Inferior parietal cortex (tissue), 1 donor: Measurements from ENCODE around the gene ZNF429.
A peak's percentile ranks its signal among the peaks of the same experiment; 100 is the strongest.
"Not testable (repeated sequence)": the region's sequence is repeated elsewhere in the genome, so short reads cannot be mapped to it uniquely, and the experiment has no call there.

Experiments
- DNase-seq: peaks from one replicate; pipeline ENCODE4 v3.0.0-alpha.2; 2016; ENCODE audit errors: extremely low spot score

ZNF429 gene

DNA sequence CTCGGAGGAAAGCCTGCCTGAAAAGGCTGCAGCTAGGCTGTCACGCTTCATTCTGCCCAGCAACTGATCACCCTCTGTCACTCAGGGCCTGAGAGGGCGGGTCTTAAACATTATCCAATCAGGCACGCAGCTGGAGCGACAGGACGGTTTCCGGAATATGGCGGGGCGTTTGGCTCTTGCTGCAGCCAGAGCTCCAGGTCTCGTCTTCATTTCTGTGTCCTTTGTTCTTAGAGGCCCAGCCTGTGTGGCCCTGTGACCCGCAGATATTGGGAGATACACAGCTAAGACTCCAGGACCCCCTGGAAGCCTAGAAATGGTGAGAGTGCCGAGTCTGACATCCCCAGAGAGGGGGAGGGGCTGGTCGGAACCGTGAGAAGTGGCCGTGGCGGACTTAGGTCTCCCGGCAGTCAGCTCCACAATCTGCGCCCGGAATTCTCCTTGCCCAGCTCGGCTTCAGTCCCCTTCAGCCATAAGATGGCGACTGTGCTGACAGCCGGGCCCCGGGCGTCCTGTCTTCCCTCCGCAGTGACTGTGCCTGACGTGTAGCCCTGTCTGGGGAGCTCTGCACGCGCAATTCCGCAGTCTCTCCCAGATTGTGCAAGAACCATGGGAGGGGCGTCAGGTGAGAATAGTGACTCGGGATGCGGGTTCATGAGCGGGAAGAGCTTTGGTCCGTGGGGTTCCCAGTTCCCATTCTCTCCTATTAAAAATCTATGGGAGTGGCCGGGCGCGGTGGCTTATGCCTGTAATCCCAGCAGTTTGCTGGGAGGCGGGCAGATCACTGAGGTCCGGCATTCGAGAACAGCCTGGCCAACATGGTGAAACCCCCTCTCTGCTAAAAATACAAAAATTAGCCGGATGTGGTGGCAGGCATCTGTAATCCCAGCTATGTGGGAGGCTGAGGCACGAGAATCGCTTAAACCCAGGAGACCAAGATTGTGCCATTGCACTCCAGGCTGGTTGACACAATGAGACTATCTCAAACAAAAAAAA is at the start of gene ZNF429:
ZNF429 (plus strand) TSS at position 144 of the 993 bp plus-strand sequence; CDS start at position 314, 170 bp downstream.
- DNase-seq, result peak; percentile 96

DNA sequence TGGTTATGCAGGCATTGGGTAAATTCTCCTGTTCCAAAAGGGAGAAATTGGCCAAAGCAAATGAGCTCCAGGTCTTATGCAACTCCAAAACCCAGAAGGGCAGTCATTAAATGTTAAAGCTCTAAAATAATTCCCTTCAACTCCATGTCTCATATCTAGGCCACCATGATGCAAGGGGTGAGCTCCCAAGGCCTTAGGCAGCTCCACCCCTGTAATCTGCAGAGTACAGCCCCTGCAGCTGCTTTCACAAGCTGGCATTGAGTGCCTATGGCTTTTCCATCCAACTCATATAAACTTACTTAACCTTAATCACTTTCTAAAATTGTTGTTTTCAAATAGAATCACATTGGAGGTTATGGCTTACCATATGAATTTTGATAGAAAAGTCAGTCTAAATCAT is 44.7 kb upstream of the ZNF429 start:
- DNase-seq, result no peak

DNA sequence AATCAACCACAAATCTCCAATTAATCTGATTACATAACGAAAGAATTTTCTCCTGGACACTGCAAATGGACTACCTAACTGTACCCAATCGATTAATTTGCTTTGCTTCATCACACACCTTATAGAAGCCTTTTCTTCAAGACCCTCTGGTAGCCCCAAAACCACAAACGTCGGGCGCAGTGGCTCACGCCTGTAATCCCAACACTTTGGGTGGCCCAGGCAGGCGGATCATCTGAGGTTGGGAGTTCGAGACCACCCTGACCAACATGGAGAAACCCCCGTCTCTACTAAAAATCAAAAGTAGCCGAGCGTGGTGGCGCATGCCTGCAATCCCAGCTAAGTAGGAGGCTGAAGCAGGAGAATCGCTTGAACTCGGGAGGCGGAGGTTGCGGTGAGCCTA is 42.9 kb upstream of the ZNF429 start:
- no peak for DNase-seq

DNA sequence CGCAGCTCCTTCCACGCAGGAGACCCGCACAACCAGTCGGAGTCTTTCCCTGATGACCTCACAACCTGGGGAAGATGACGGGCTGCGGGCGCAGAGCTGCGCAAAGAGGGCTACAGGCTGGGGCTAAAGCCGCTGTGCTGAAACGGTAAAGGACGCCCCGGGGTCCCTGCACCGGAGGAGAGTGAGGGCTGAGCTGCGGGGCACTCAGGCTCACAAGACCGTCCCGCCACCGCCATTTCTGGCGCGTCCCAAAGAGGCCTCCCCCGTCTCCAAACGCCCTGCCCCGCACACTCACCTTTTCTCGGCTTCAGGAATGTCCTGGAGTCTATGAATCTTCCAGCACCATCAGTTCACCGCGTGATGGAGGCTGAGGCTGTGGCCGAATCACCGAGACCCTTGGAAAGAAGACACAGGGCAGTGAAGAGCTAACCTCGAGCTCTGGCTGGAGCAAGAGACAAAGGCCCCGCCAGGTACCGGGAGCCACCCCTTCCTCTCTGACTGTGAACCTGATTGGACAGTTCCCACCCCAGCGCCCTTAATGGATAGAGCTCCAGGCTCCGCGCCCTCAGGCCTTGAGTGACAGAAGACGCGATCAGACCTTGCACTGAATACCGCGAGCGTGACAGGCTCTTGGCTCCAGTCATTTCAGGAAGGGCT is 41.8 kb upstream of the ZNF429 start:
- DNase-seq, result peak; percentile 8

DNA sequence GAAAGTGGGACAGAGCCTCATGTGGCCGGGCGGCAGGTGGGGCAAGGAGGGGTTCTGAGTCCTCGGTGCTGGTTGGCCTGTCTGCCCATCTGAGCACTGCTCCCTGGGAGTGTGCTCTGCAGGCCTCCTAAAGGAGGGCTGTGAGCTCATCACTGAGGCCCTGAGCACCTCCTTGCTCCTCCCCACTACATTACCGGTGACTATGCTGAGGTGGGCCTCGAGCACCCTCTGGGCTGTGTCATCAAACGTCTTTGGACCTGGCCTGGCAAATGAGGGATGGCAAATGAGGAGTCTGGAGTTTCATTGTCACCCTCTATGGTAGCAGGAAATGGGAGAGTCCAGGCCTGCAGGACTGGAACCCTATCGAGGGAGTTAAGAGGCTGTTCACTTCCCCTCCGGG is 38.8 kb upstream of the ZNF429 start:
- no peak for DNase-seq

DNA sequence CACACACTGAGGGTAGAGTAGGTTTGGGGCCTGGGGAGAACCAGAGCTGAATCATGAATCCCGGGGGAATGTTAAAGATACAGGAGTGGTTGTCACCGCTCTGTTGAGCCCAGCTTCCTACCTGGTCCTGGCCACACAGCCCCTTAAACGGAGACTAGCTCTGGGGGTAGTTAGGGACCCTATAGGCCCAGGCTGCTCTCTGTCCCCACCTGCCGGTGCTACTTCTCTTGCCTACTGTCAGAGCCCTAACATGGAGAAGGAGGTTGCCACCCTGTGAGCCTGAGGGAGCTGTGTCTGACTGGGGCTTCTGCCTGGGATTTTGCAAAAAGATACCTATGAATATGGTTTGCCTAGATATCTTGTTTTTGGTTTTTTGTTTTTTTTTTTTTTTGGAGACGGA is 36.6 kb upstream of the ZNF429 start:
- no peak for DNase-seq

DNA sequence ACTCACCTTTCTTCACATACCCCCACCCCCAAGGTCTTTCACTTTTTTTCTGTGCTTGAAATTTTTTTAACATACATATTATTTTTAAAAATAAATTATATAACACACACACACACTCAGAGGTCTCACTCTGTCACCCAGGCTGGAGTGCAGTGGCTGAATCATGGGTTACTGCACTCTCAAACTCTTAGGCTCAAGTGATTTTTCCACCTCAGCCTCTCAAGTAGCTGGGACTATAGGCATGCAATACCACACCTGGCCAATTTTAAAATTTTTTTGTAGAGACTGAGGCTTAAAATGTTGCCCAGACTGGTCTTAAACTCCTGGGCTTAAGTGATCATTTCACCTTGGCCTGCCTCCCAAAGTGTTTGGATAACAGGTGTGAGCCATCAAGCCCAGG is 32.9 kb upstream of the ZNF429 start:
- no peak for DNase-seq

DNA sequence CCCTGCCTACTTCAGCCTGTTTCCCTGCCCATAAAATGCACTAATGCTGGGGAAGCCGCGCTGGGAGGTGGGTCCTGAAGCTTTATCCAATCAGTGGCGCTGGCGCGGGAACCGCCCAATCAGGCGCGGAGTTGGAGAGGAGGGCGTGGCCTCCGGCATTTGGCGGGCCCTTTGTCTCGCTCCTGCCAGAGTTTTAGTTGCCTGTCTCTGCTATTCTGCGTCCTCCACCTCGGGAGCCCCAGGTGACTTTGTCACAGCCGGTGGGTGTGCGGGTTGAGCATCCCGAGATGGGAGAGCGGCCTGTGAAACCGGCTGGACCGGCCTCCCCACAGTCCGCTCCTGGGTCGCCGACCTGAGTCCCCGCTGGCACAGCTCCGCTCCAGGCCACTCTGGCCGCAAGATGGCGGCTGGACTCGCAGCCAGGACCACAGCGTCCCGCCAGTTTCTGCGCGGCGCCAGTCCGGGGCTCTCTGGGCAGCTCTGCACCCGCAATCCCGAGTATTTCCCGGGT is 30.7 kb upstream of the ZNF429 start:
- peak; percentile 82 for DNase-seq

DNA sequence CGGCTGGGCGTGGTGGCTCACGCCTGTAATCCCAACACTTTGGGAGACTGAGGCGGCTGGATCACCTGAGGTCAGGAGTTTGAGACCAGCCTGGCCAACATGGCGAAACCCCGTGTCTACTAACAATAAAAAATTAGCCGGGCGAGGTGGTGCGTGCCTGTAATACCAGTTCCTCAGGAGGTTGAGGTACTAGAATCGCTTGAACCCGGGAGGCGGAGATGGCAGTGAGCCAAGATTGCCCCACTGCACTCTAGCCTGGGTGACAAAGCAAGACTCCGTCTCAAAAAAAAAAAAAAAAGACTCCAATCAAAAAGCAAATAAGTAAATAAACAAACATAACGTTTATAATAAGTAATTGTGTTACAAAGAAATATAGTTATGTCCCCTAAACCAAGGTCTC is 23.0 kb upstream of the ZNF429 start:
- DNase-seq, result not testable (repeated sequence)

DNA sequence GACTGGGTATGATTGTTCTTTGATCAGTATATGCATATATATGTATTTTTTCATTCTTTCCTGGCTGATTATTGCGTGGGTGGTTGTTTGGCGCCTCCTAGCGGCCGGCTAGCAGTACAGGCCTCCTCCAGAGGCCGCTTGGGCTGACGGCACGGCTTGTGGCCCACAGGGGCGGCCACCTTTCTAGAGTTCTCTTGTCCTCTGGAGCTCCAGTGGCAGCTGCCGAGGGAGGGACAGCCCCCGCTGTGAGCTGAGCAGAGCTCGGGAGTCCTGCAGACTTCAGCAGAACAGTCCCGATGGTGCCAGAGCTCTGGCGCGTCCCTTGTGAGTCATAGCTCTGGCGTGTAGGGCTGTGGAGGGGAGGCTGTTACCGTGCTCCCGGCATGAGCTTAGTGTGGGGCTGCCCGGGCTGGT is 22.5 kb upstream of the ZNF429 start:
- no peak for DNase-seq

DNA sequence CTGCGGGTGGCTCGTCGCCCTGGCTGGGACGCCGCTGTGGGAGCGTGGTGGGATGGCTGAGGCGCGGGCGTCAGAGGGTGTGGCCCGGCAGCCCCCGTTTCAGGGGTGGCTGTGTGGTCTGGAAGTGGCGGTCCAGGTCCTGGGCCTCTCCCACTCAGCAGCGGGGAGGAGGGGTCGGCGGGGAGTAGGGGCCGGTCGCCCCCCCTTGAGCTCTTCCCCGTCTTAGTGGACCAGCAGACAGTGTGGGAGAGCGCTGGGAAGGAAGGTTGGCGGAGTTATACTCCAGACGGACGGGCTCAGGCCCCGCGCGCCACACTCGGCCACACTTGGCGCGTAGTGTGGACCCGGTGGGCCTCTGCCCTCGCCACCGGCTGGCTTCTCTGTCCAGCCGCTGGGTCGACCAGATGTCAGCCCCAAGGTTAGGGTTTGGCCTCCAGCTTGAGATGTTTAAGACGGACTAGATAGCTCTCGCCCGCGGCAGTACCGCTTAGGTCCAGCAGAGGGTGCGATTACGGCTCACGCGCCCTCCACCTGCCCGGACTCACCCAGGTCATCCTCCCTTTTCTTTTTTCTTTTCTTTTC is 21.7 kb upstream of the ZNF429 start:
- DNase-seq, result no peak

DNA sequence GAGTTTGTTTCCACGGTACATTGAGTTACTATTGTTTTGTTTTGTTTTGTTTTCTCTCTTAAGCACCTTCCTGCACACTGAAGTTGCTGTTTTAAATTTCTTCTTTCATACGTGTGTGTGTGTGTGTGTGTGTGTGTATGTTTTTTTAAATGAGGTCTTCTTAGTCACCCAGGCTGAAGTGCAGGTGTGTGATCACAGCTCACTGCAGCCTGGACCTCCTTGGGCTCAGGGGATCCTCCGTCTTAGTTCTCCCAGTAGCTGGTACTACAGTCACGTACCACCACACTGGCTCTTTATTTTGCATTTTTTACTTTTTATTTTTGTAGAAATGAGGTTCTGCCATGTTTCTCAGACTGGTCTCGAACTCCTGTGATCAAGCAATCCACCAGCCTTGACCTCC is 20.8 kb upstream of the ZNF429 start:
- DNase-seq, result no peak

DNA sequence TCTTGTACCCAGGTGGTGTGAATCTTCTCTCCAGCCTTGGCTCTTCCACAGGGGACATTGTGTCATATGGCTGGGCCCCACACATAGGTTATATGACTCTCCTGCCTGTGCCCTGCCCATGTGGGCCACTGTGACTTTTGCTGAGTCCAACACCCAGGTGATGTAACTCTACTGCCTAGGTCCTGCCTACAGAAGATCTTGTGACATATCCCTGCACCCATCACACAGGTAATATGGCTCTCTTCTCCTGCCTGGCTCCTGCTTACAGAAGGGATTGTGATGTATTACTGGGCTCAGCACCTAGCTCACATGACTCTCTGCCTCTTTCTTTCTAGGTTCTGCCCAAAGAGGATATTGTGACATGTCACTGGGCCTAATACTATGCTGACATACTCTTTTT is 19.5 kb upstream of the ZNF429 start:
- no peak for DNase-seq

DNA sequence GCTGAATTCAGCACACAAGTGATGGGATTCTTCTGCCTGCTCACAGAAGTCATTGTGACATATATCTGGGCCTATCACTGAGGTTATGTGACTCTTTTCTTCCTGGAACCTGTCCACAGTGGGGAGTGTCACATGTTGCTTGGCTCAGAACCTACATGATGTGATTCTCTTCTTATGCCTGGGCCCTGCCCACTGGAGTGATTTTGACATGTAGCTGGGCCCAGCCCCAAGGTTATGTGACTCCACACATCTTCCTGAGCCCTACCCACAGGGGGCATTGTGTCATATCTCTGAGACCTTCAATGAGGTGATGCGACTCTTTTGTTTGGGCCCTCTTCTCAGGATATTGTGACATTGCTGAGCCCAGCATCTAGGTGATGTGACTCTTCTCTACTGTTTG is 17.4 kb upstream of the ZNF429 start:
- no peak for DNase-seq

DNA sequence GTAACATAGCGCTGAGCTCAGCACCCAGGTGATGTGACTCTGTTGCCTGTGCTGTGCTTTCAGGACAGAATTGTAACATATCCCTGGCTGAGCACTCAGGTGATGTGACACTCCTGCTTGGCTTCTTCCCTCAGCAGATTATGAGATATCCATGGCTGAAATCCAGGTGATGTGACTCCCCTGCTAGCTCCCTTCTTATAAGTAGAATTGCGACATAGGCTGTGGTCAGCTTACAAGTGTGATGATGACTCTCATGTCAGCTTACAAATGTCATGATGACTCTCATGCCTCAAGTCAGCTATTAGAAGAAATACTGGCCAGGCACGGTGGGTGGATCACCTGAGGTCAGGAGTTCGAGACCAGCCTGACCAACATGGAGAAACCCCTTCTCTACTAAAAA is 14.3 kb upstream of the ZNF429 start:
- DNase-seq, result no peak

DNA sequence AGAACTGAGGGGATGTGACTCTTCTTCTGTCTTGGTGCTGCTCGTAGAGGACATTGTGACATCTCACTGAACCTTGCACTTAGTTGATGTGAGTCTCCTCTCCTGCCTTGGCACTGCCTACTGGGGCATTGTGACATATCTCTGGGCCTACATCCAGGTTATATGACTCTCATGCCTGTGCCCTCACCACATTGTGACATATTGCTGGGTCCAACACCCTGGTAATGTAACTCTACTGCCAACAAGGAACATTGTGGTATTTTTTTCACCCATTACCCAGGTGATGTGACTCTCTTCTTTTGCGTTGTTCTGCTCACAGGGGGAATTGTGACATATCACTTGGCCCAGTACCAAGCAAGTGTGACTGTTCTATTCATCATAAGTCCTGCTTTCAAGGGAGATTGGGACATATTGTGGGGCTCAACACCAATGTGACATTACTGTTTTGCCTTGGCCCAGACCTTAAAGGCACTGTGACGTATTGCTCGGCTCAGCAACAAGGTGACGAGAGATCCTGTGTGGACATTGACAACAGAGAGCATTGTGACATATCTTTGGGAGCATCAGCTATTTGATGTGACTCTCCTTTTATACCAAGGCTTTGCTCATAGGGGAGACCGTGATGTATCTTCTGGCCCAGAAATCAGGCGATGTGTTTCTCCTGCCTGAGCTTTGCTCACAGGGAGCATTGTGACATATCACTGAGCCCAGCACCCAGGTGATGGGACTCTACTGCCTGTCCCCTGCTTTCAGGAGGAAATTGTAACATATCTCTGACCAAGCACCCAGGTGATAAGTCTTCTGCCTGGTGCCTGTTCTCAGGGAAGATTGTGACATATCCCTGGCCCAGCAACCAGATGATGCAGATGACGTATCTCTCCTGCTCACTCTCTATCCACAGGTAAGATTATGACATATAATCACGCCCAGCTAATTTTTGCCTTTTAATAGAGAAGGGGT is 12.2 kb upstream of the ZNF429 start:
- no peak for DNase-seq

DNA sequence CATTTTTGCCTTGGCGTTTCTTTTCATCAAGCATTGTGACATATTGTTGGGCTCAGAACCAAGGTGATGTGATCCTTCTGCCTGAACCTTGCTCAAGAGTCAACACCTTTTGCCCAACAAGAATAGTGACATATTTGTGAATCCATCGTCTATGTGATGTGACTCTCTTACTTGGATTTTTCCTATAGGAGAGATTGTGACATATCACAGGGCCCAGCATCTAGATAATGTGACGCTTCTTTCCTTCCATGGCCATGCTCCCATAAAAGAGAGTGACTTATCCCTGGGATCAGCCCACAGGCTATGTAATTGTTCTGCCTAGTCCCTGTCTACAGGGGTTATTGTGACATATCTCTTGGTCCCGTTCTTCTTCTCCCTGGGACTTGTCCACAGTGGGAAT is 8.5 kb upstream of the ZNF429 start:
- no peak for DNase-seq

DNA sequence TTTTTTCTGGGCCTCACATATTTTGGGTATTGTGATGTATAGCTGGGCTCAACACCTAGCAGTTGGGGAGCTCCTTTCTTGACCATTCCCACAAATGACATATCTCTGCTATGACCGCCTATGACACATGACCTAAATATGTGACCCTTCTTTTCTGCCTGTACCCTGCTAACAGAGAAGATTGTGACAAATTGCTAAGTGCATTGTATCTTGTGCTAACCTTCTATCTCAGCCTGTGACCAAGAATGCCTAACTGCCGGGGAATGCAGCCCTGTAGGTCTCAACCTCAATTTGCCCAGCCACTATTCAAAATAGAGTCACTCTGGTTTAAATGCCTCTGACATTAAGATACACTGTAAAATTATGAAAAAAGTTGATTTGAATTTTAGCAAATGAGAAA is 6.8 kb upstream of the ZNF429 start:
- no peak for DNase-seq

DNA sequence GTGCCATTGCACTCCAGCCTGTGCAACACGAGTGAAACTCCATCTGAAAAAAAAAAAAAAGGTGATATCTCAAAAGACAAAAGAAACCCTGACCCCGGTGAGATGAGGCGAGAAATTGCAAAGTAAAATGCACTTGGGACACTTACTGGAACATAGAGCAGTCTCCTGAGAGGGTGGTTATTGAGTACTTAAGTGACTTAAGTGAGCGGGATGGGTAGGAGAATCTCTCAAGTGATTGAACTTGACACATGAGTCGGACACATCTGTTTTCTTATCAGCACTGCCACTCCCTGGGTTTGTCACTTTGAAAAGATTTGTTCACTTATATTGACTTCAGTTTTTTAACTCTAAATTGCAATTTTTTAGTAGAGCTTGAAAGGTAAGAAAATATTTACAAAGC is 2.8 kb downstream of the ZNF429 start:
- DNase-seq, result no peak

DNA sequence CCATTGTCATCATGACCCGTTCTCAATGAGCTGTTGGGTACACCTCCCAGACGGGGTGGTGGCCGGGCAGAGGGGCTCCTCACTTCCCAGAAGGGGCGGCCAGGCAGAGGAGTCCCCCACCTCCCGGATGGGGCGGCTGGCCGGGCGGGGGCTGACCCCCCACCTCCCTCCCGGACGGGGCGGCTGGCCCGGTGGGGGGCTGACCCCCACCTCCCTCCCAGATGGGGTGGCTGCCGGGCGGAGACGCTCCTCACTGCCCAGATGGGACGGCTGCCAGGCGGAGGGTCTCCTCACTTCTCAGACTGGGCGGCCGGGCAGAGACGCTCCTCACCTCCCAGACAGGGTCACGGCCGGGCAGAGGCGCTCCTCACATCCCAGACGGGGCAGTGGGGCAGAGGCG is 5.7 kb downstream of the ZNF429 start:
- DNase-seq, result not testable (repeated sequence)

DNA sequence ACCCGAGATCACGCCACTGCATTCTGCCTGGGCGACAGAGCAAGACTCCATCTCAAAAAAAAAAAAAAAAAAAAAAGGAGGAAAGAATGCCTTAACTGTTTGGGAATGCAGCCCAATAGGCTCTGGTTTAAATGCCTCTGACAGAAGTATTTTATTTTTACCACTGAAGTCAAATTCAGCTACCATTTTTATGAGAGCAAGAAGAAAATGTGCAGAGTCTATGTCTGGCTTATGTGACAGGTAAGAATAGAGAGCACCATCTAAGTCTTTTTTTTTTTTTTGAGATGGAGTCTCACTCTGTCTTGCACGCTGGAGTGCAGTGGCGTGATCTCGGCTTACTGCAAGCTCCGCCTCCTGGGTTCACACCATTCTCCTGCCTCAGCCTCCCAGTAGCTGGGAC is 7.2 kb downstream of the ZNF429 start:
- not testable (repeated sequence) for DNase-seq
